ENCODE results near the gene SLC34A1.

The SLC34A1 gene

DNA sequence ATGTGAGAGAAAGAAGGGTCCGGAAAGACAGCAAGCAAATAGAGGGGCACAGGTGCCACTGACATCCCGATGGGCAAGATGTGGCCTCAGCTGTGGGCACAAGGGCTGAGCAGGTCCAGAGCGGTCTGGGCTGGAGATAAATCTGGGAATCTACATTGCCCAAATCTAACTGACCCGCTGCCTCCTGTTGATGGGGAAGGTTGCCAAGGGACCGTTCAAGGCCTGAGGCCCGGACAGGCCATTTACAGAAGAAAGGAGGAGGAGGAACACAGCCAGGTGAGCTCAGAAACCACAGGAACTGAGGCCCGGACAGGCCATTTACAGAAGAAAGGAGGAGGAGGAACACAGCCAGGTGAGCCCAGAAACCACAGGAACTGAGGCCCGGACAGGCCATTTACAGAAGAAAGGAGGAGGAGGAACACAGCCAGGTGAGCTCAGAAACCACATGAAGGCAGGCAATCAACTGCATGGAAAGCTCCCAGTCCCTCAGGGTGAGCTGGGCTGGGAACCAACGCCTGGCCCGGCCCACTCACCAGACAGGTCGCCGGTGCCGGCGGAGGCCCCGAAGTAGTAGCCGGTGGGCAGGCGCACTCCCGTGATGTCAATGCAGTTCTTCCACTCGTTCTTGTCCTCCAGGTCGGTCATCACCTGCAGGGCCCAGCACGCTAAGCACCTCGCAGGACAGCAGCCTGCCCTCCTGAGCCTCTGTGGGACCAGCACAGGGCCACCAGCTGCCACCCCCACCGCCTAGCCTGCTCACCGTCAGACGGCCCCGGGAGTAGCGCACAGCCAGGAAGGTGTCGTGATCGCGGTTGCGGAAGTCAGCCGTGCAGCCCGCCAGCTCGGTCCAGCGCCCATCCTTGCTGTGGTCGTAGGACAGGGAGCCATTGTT lies 47.4 kb upstream of the SLC34A1 start:
- POLR2A ChIA-PET = interaction anchor here (0.5 to 1.8 kb wide), 5 partner anchors 13 to 118 kb away, joined by 3 to 8 read pairs (median 4); partner anchors contain the start of gene LMAN2
- no peaks in the 10 kb centered on the region for H3K9me3 ChIP-seq (ENCODE audit: control insufficient read depth, insufficient read depth, low read depth, low read length)
- TF ChIP-seq ZNF350 (tag by site-specific recombination; IDR thresholded peaks at IDR 0.05) = no peak
- TF ChIP-seq ZNF792 (tag by site-specific recombination; IDR thresholded peaks at IDR 0.05) = no peak
- TF ChIP-seq, protein P1, sequence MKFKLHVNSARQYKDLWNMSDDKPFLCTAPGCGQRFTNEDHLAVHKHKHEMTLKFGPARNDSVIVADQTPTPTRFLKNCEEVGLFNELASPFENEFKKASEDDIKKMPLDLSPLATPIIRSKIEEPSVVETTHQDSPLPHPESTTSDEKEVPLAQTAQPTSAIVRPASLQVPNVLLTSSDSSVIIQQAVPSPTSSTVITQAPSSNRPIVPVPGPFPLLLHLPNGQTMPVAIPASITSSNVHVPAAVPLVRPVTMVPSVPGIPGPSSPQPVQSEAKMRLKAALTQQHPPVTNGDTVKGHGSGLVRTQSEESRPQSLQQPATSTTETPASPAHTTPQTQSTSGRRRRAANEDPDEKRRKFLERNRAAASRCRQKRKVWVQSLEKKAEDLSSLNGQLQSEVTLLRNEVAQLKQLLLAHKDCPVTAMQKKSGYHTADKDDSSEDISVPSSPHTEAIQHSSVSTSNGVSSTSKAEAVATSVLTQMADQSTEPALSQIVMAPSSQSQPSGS (tag by site-specific recombination; IDR thresholded peaks at IDR 0.05; ENCODE audit: low read depth) = no peak
- no peak for TF ChIP-seq HOXC10 (CRISPR knock-in tag; IDR thresholded peaks at IDR 0.05)
- CTCF ChIA-PET = interaction anchor here (0.7 to 1.6 kb wide), 5 partner anchors 9 to 65 kb away, joined by 3 to 6 read pairs (median 5); no protein-coding TSS in a partner anchor
- no peak overlapping the region for H3K27ac ChIP-seq (ENCODE audit: extremely low read depth, low read depth, low read length)
- H3K4me3 ChIP-seq (ENCODE audit: low read depth, low read length) = no peak overlapping the region
- H3K36me3 ChIP-seq (ENCODE audit: control insufficient read depth in 2 of 2, insufficient read depth in 1 of 2, low read length in 2 of 2) = peaks cover 15 to 87% of the 10 kb centered on the region in 2 experiments
- no peaks in the 10 kb centered on the region for H3K4me1 ChIP-seq (ENCODE audit: control insufficient read depth, insufficient read depth, low read length)

DNA sequence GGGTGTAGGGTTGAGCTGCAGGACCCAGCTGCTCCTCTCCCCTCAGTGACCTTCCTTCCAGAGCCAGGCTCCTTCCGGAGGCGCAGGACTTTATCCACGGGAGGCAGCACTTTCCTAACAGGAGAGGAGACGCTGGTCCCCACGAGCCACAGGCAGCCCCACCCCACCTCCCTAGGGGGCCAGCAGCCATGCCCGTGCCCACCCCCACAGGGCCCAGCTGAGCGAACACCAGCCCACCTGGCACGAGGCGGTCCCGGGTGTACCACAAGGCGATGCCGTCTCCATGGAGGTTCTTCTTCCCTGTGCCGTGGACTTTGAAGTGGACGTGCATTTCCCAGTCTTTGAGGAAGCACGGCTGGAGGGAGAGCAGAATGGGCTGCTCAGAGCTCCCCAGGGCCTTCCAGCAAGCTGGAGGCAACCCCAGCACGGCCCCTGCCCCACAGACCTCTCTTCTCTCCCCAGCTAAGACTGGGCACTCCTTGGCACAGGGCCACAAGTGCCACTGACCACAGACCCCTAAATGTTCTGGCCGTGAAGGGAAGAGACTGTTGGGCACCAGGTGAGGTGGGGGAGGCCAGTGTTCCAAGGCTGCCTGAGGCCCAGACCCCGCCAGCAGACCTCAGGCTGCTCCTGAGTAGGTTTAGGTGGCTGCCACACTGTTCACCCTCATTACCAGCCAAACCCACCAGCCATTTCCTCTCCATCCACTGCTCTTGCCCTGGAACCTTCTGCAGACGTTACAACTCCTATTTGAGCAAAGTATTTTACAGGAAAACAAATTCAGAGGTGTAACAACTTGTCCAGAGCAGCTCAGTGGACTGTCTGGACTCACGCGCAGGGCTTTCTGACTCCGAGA lies 45.8 kb upstream of the SLC34A1 start:
- TF ChIP-seq ZFP41 (tag by site-specific recombination; IDR thresholded peaks at IDR 0.05; ENCODE audit: borderline replicate concordance) = no peak
- no peak for TF ChIP-seq ZNF548 (tag by site-specific recombination; IDR thresholded peaks at IDR 0.05)
- TF ChIP-seq, protein P2, sequence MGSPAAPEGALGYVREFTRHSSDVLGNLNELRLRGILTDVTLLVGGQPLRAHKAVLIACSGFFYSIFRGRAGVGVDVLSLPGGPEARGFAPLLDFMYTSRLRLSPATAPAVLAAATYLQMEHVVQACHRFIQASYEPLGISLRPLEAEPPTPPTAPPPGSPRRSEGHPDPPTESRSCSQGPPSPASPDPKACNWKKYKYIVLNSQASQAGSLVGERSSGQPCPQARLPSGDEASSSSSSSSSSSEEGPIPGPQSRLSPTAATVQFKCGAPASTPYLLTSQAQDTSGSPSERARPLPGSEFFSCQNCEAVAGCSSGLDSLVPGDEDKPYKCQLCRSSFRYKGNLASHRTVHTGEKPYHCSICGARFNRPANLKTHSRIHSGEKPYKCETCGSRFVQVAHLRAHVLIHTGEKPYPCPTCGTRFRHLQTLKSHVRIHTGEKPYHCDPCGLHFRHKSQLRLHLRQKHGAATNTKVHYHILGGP (tag by site-specific recombination; IDR thresholded peaks at IDR 0.05) = no peak
- TF ChIP-seq ZNF560 (tag by site-specific recombination; IDR thresholded peaks at IDR 0.05; ENCODE audit: borderline replicate concordance) = no peak
- no peak for TF ChIP-seq GLI4 (tag by site-specific recombination; IDR thresholded peaks at IDR 0.05)
- TF ChIP-seq ZNF558 (tag by site-specific recombination; IDR thresholded peaks at IDR 0.05) = no peak
- TF ChIP-seq, protein P3, sequence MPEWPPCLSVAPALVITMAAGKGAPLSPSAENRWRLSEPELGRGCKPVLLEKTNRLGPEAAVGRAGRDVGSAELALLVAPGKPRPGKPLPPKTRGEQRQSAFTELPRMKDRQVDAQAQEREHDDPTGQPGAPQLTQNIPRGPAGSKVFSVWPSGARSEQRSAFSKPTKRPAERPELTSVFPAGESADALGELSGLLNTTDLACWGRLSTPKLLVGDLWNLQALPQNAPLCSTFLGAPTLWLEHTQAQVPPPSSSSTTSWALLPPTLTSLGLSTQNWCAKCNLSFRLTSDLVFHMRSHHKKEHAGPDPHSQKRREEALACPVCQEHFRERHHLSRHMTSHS (tag by site-specific recombination; IDR thresholded peaks at IDR 0.05) = no peak
- TF ChIP-seq ZNF521 (tag by site-specific recombination; IDR thresholded peaks at IDR 0.05) = no peak
- no peak for TF ChIP-seq ZNF423 (tag by site-specific recombination; IDR thresholded peaks at IDR 0.05)
- TF ChIP-seq, protein P4, sequence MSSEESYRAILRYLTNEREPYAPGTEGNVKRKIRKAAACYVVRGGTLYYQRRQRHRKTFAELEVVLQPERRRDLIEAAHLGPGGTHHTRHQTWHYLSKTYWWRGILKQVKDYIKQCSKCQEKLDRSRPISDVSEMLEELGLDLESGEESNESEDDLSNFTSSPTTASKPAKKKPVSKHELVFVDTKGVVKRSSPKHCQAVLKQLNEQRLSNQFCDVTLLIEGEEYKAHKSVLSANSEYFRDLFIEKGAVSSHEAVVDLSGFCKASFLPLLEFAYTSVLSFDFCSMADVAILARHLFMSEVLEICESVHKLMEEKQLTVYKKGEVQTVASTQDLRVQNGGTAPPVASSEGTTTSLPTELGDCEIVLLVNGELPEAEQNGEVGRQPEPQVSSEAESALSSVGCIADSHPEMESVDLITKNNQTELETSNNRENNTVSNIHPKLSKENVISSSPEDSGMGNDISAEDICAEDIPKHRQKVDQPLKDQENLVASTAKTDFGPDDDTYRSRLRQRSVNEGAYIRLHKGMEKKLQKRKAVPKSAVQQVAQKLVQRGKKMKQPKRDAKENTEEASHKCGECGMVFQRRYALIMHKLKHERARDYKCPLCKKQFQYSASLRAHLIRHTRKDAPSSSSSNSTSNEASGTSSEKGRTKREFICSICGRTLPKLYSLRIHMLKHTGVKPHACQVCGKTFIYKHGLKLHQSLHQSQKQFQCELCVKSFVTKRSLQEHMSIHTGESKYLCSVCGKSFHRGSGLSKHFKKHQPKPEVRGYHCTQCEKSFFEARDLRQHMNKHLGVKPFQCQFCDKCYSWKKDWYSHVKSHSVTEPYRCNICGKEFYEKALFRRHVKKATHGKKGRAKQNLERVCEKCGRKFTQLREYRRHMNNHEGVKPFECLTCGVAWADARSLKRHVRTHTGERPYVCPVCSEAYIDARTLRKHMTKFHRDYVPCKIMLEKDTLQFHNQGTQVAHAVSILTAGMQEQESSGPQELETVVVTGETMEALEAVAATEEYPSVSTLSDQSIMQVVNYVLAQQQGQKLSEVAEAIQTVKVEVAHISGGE (tag by site-specific recombination; conservative IDR thresholded peaks at IDR 0.05; ENCODE audit: low read depth) = no peak
- no peak for TF ChIP-seq TRIM28 (IDR thresholded peaks at IDR 0.05; ENCODE audit: borderline replicate concordance, low read length)
- no peak for TF ChIP-seq ZNF350 (tag by site-specific recombination; IDR thresholded peaks at IDR 0.05)
- TF ChIP-seq ZNF501 (tag by site-specific recombination; IDR thresholded peaks at IDR 0.05) = no peak
- no peak for TF ChIP-seq ZFP69B (tag by site-specific recombination; IDR thresholded peaks at IDR 0.05)
- TF ChIP-seq ZNF792 (tag by site-specific recombination; IDR thresholded peaks at IDR 0.05) = no peak
- TF ChIP-seq SP7 (tag by site-specific recombination; IDR thresholded peaks at IDR 0.05) = no peak
- TF ChIP-seq WT1 (tag by site-specific recombination; IDR thresholded peaks at IDR 0.05) = no peak
- no peak for TF ChIP-seq ZNF174 (tag by site-specific recombination; IDR thresholded peaks at IDR 0.05)
- H3K4me1 ChIP-seq (ENCODE audit: control insufficient read depth, insufficient read depth, low read length) = no peaks in the 10 kb centered on the region
- H3K27ac ChIP-seq (ENCODE audit: extremely low read depth, low read depth, low read length) = no peak overlapping the region
- H3K9me3 ChIP-seq (ENCODE audit: control insufficient read depth, insufficient read depth, low read depth, low read length) = no peaks in the 10 kb centered on the region
- H3K4me3 ChIP-seq (ENCODE audit: low read depth, low read length) = no peak overlapping the region
- CTCF ChIA-PET = interaction anchor here (0.9 kb wide), 1 partner anchor 12 kb away, joined by 4 read pairs; no protein-coding TSS in a partner anchor
- POLR2A ChIA-PET = no interaction called here
- peaks cover 23 to 73% of the 10 kb centered on the region in 2 experiments for H3K36me3 ChIP-seq (ENCODE audit: control insufficient read depth in 2 of 2, insufficient read depth in 1 of 2, low read length in 2 of 2)

All from HEK293 (cell line).